Hepatocyte (in vitro differentiated cells): Measurements from ENCODE around the gene NRG2. TPM values are rescaled to one million over a fixed set of nuclear protein-coding genes. Genes with fewer than 3 reads are reported as not detected.

ENCODE experiments used
- DNase-seq: peaks from one replicate; pipeline ENCODE4 v3.0.0-alpha.2; 2016; ENCODE audit warnings: low spot score
- H2AFZ ChIP-seq: fragments of 200-600 bp; sonication (generic); 2 replicates; pipeline ENCODE4 v1.6.0; 2016; ENCODE audit warnings: antibody characterized with exemption, mild to moderate bottlenecking
- H3K27ac ChIP-seq: fragments of 200-600 bp; sonication (generic); 2 replicates; pipeline ENCODE4 v1.5.1; 2016; ENCODE audit warnings: mild to moderate bottlenecking
- H3K27me3 ChIP-seq: fragments of 200-600 bp; sonication (generic); 2 replicates; pipeline ENCODE4 v1.6.1; 2016
- H3K36me3 ChIP-seq: fragments of 200-600 bp; sonication (generic); replicated peaks from 2 replicates; pipeline ENCODE4 v1.5.1; 2016; ENCODE audit warnings: low read depth; ENCODE audit not compliant: insufficient read depth
- H3K4me1 ChIP-seq: fragments of 200-600 bp; sonication (generic); 2 replicates; pipeline ENCODE4 v1.5.1; 2016; ENCODE audit warnings: mild to moderate bottlenecking, moderate library complexity; ENCODE audit not compliant: insufficient read depth
- H3K4me2 ChIP-seq: fragments of 200-600 bp; sonication (generic); 2 replicates; pipeline ENCODE4 v1.6.0; 2016
- H3K4me3 ChIP-seq: fragments of 200-600 bp; sonication (generic); 2 replicates; pipeline ENCODE4 v1.5.1; 2016; ENCODE audit warnings: mild to moderate bottlenecking
- H3K79me2 ChIP-seq: fragments of 200-600 bp; sonication (generic); 2 replicates; pipeline ENCODE4 v1.6.0; 2017; ENCODE audit warnings: mild to moderate bottlenecking
- H3K9me2 ChIP-seq: fragments of 200-600 bp; sonication (generic); replicated peaks from 2 replicates; pipeline ENCODE4 v1.6.0; 2017; ENCODE audit warnings: mild to moderate bottlenecking; ENCODE audit not compliant: insufficient read depth
- H3K9me3 ChIP-seq: fragments of 200-600 bp; sonication (generic); 2 replicates; pipeline ENCODE4 v1.5.1; 2016; ENCODE audit warnings: low read depth, mild to moderate bottlenecking
- H4K20me1 ChIP-seq: fragments of 200-600 bp; sonication (generic); 2 replicates; pipeline ENCODE4 v1.6.0; 2016; ENCODE audit warnings: mild to moderate bottlenecking; ENCODE audit not compliant: insufficient read depth, poor library complexity, severe bottlenecking
- EZH2 ChIP-seq: fragments of 200-600 bp; sonication (generic); IDR thresholded peaks from 2 replicates; pipeline ENCODE4 v1.6.1; 2016; ENCODE audit warnings: antibody characterized with exemption, mild to moderate bottlenecking, borderline replicate concordance
- EZH2phosphoT487 ChIP-seq: fragments of 200-600 bp; sonication (generic); IDR thresholded peaks from one replicate; pipeline ENCODE4 v1.6.1; 2018; ENCODE audit warnings: antibody characterized with exemption, mild to moderate bottlenecking, low read depth, moderate library complexity; ENCODE audit not compliant: unreplicated experiment, severe bottlenecking
- WGBS: methylation state at CpG from one replicate; pipeline ENCODE4 v1.1.6; 2016; ENCODE audit warnings: low lambda C conversion rate; ENCODE audit errors: missing lambda C conversion rate; 5-methylcytosine and 5-hydroxymethylcytosine counted together
- polyA plus RNA-seq: library from polyadenylated mRNA; unstranded; fragments of >200 nt; fragmentation: Nextera tagmentation; extraction: Ambion mirVana; gene quantifications from 2 replicates; pipeline ENCODE4 v1.2.1, GENCODE V29; 2016
- total RNA-seq: library from RNA; depleted of rRNA; stranded (reverse); fragments of >200 nt; gene quantifications from 2 replicates; pipeline ENCODE4 v1.2.3, GENCODE V29; 2014
- TF ChIP-seq, protein P1 (sequence below): fragments of 200-600 bp; sonication (generic); IDR thresholded peaks from 2 replicates; pipeline ENCODE4 v1.5.1; 2016; ENCODE audit warnings: antibody characterized with exemption, mild to moderate bottlenecking; ENCODE audit not compliant: poor library complexity

Gene NRG2
- total and polyA plus RNA-seq, 2 experiments from 2014 or later, result 1.4 to 1.5 TPM

- TF ChIP-seq EZH2 (no peak), EZH2phosphoT487 (no peak)
- TF ChIP-seq, protein P1, sequence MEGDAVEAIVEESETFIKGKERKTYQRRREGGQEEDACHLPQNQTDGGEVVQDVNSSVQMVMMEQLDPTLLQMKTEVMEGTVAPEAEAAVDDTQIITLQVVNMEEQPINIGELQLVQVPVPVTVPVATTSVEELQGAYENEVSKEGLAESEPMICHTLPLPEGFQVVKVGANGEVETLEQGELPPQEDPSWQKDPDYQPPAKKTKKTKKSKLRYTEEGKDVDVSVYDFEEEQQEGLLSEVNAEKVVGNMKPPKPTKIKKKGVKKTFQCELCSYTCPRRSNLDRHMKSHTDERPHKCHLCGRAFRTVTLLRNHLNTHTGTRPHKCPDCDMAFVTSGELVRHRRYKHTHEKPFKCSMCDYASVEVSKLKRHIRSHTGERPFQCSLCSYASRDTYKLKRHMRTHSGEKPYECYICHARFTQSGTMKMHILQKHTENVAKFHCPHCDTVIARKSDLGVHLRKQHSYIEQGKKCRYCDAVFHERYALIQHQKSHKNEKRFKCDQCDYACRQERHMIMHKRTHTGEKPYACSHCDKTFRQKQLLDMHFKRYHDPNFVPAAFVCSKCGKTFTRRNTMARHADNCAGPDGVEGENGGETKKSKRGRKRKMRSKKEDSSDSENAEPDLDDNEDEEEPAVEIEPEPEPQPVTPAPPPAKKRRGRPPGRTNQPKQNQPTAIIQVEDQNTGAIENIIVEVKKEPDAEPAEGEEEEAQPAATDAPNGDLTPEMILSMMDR, result no peak
- Histone ChIP-seq H3K27me3 (peaks cover 8% of the 10 kb centered on the region), H3K9me2 (no peaks in the 10 kb centered on the region), H3K79me2 (no peaks in the 10 kb centered on the region), H4K20me1 (no peaks in the 10 kb centered on the region), H3K27ac (no peak overlapping the region), H3K9me3 (no peaks in the 10 kb centered on the region), H2AFZ (no peak overlapping the region), H3K36me3 (no peaks in the 10 kb centered on the region), H3K4me3 (no peak overlapping the region), H3K4me2 (no peak overlapping the region), H3K4me1 (no peaks in the 10 kb centered on the region)
- 91% methylated on average over 8 of the region's 8 CpGs for WGBS
- DNase-seq, result no peak
Observed at GRCh38 chr5:139855451-139855850, 187.6 kb downstream of the NRG2 start.

DNA sequence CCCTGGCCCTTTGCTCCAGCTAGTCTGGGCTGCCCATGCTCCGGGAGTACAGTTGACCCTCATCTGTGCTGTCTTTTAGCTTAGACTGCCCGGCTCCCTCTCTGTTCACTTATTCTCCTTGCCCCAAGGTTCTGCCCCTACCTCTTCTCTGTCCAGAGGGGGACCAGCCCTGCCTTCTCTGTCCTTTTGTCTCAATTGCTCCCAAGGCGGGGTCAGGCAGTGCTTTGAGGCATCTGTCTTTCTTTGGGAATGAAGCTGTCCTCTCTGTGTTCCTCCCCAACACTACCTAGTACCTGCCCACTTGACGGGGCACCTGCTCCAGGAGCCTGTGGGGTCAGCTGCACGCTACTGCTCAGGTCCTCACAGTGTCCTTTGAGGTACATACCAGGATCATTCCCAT, 188.1 kb downstream of the NRG2 start:
- no peaks in the 10 kb centered on the region for H3K36me3 ChIP-seq
- H4K20me1 ChIP-seq, result no peaks in the 10 kb centered on the region
- peaks cover 13% of the 10 kb centered on the region for H3K27me3 ChIP-seq
- no peak overlapping the region for H3K4me3 ChIP-seq
- no peak for TF ChIP-seq EZH2
- TF ChIP-seq, protein P1, result no peak
- no peak for TF ChIP-seq EZH2phosphoT487
- no peak overlapping the region for H3K4me2 ChIP-seq
- H3K27ac ChIP-seq, result no peak overlapping the region
- WGBS, result 94% methylated on average over 5 of the region's 5 CpGs
- H3K9me2 ChIP-seq, result no peaks in the 10 kb centered on the region
- H3K79me2 ChIP-seq, result no peaks in the 10 kb centered on the region
- no peaks in the 10 kb centered on the region for H3K9me3 ChIP-seq
- DNase-seq, result no peak
- H3K4me1 ChIP-seq, result no peaks in the 10 kb centered on the region
- H2AFZ ChIP-seq, result no peak overlapping the region

DNA sequence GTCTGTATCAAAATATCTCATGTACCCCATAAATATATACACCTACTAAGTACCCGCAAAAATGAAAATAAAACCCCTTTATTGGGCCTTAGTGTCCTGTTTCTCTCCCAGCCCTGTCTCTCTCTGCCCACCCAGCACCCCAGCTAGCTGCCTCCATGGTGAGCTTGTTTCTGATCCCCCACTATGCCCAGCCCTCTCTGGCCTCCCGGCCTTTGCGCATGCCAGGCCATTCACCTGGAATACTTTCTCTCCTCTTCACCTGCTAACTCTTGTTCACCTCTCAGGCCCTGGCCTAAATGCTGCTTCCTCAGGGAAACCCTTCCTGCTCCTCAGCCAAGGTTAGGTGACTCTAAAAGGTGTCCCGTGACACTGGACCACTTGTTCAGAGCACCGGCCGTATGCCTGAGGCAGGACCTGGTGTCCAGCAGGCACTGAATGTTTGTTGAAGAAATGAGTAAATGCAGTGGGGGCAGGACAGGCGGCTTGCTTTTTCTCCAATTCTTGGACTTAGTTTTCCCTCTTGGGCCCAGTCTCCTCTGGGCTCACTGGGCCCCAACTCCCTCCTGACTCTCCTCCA, 189.0 kb downstream of the NRG2 start:
- no peaks in the 10 kb centered on the region for H3K9me3 ChIP-seq
- H3K9me2 ChIP-seq, result no peaks in the 10 kb centered on the region
- no peaks in the 10 kb centered on the region for H3K4me1 ChIP-seq
- H3K27ac ChIP-seq, result no peak overlapping the region
- DNase-seq, result no peak
- H3K4me2 ChIP-seq, result no peak overlapping the region
- no peaks in the 10 kb centered on the region for H4K20me1 ChIP-seq
- H3K36me3 ChIP-seq, result no peaks in the 10 kb centered on the region
- no peaks in the 10 kb centered on the region for H3K79me2 ChIP-seq
- peaks cover 21% of the 10 kb centered on the region for H3K27me3 ChIP-seq
- no peak overlapping the region for H2AFZ ChIP-seq
- 92% methylated on average over 7 of the region's 7 CpGs for WGBS
- no peak overlapping the region for H3K4me3 ChIP-seq
- TF ChIP-seq EZH2phosphoT487 (no peak), EZH2 (no peak)
- TF ChIP-seq, protein P1, result no peak

DNA sequence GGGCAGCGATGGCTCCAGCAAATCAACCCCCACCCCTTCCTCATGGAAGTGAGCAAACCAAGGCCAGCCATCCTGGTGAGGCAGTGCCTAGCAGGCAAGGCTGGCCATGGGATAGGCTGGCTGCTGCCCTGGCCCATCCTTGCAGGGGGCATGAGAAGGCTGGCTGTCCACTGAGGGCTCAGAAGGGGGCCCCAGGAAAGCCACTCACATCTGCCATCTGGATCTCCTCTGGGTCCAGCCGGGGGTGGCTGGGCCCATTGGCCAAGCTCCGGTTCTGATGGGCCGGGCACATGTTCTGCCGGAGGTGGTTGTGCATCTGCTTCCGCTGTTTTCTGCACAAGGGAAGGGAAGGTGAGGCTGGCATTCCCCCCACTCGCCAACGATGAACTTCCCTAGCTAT, 190.4 kb downstream of the NRG2 start:
- H3K27me3 ChIP-seq, result peaks cover 25% of the 10 kb centered on the region
- no peak overlapping the region for H3K4me2 ChIP-seq
- H3K4me3 ChIP-seq, result no peak overlapping the region
- no peak overlapping the region for H3K27ac ChIP-seq
- H3K36me3 ChIP-seq, result no peaks in the 10 kb centered on the region
- no peak overlapping the region for H2AFZ ChIP-seq
- 94% methylated on average over 8 of the region's 8 CpGs for WGBS
- DNase-seq, result no peak
- H3K9me3 ChIP-seq, result no peaks in the 10 kb centered on the region
- no peaks in the 10 kb centered on the region for H3K79me2 ChIP-seq
- H3K9me2 ChIP-seq, result no peaks in the 10 kb centered on the region
- peaks cover 1% of the 10 kb centered on the region for H3K4me1 ChIP-seq
- TF ChIP-seq EZH2phosphoT487 (no peak), EZH2 (no peak)
- TF ChIP-seq, protein P1, result no peak
- no peaks in the 10 kb centered on the region for H4K20me1 ChIP-seq
